NCI-H128 (cell line): Measurements from ENCODE around the gene OSBP.
A peak's percentile ranks its signal among the peaks of the same experiment; 100 is the strongest.
"Not testable (repeated sequence)": the region's sequence is repeated elsewhere in the genome, so short reads cannot be mapped to it uniquely, and the experiment has no call there.

Experiments
- DNase-seq: peaks from one replicate; lab custom pipeline; 2025; ENCODE audit not compliant: unreplicated experiment; lab: John Stamatoyannopoulos, UW

OSBP gene

GRCh38 chr11:59555601-59556114, 59.9 kb downstream of the OSBP start:
- DNase-seq: no peak

GRCh38 chr11:59553323-59553722, 62.3 kb downstream of the OSBP start:
- DNase-seq: no peak

DNA sequence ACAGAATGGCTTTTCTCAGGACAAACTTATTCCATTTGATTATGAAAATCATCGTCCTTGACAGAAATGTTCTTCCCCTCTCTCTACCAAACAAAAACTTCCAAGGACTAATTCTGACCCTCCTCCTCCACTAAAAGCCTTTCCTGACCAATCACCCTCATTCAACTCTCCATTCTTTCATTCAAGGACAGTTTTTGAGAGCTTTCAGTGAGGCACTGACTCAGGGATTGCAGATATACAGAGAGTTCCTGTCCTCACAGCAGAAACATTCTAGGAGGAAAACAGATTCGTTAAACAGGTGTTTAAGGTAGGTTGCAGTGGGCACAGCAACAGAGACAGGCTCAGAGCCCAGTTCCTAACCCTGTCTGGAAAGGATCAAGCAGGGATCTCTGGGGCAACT, 62.7 kb downstream of the OSBP start:
- DNase-seq: no peak

- no peak for DNase-seq
These were observed 63.7 kb downstream of the OSBP start for GRCh38 chr11:59551659-59552521.

DNA sequence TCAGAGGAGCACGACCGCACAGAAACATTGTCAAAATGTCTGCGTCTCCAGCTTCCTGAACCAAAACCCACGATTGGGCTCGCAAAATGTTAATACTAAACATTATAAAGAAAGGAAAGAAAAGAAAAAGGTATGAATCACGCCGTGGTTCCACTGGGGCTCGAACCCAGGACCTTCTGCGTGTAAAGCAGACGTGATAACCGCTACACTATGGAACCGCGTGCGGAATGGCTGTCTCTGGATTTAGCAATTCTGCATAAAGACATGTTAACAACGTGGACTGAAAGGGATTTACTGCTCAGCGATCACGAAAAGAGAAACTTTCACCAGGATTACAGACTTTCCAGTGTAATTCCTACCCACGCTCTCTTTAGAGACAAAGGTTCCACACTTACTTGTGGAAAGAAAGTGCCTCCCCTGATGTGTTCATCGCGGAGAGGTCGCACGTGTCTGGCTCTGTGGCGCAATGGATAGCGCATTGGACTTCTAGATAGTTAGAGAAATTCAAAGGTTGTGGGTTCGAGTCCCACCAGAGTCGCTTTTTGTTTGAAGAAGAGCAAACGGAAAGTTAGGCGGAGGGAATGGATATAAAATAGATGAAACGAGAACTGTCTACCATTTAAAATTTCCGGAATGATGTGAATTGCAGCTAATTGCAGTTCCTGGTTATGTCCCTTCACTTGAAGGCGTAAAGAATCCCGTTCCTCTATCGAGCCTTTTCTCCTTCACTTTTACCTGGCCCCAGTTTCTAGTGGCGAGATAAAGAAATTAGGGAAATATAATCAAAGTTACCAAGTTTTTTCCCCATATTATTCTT, 64.5 kb downstream of the OSBP start:
- DNase-seq: peak; percentile 59

DNA sequence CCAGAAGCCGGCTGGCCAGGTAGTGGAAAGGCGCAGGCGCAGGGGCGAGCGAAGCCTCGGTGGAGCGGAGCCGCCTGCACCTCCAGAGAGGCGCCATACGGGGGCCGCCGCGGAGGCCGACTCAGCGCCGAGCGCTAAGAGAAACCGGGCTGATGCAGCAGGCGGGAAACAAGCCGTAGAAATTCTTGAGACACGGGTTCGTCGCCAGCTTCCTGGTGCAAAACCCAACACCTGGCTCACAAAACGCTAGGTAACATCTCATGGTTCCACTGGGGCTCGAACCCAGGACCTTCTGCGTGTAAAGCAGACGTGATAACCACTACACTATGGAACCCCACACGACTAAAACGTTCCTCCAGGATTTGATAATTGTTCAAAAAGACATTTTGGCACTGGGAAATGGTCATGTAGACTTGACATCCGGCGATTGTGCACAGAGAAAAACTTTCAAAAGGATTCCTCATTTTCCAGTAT, 65.2 kb downstream of the OSBP start:
- peak; percentile 86 for DNase-seq

GRCh38 chr11:59548309-59548656, 67.3 kb downstream of the OSBP start:
- no peak for DNase-seq

- DNase-seq: not testable (repeated sequence)
These were observed 67.8 kb downstream of the OSBP start for GRCh38 chr11:59547605-59548308.

DNA sequence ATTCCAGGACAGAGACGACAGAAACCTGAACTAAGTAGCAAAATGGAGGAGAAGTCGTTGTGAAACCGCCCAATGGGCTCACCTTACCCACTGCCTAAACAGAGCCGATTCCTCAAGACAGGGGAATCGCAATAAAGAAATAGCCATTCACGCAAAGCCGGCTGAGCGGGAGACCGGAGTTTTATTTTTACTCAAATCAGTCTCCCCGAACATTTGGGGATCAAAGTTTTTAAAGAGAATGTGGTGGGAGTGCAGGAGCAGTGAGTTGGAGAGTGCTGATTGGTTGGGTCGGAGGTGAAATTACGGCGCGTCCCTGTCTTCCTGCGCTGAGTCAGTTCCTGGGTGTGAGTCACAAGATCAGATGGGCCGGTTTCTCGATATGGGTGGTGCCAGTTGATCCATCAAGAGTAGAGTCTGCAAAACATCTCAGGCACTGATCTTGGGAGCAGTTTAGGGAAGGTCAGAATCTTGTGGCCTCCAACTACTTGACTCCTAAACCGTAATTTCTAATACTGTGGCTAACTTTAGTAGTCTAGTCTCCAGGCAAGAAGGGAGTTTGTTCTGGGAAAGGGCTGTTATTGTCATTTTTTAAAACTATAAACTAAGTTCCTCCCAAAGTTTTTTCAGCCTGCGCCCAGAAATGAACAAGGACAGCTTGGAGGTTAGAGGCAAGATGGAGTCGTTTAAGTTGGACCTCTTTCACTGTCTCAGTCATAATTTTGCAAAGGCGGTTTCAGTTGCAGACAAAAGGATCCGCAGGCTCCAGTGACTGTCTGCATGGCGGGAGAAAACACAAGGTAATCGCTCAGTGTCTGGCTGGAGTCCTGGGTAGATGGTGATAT, 70.2 kb downstream of the OSBP start:
- DNase-seq: no peak

- no peak for DNase-seq
These were observed 70.8 kb downstream of the OSBP start for GRCh38 chr11:59544869-59545178.

DNA sequence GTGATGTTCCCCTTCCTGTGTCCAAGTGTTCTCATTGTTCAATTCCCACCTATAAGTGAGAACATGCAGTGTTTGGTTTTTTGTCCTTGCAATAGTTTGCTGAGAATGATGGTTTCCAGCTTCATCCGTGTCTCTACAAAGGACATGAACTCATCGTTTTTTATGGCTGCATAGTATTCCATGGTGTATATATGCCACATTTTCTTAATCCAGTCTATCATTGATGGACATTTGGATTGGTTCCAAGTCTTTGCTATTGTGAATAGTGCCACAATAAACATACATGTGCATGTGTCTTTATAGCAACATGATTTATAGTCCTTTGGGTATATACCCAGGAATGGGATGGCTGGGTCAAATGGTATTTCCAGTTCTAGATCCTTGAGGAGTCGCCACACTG, 71.9 kb downstream of the OSBP start:
- not testable (repeated sequence) for DNase-seq

DNA sequence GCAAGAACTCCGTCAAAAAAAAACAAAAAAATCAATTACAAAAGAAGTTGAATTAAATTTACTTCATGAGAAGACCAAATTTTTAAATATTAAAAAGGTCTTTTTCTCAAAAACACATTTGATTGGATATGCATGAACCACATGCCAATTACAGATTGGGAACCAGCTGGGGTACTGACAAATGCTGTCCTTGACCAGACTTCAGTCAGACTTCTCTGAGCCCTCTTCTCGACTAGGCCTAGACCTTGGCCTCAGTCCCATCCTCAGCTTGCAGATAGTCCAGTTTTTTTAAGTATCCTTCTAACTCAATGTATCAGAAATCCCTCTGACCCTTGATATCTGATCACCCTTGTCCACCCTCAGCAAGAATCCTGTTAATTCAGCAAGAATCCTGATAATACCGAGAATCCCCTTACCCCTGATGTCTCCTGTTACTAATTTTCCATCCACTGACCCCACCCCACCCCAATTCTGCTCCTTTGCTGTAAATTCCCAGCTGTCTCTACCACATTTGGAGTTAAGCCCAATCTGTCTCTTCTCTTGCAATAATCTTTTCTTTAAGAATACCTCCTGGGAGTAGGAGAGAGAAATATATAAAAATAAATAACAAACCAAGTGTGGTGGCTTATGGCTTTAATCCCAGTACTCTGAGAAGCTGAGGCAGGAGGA, 73.3 kb downstream of the OSBP start:
- DNase-seq: no peak

DNA sequence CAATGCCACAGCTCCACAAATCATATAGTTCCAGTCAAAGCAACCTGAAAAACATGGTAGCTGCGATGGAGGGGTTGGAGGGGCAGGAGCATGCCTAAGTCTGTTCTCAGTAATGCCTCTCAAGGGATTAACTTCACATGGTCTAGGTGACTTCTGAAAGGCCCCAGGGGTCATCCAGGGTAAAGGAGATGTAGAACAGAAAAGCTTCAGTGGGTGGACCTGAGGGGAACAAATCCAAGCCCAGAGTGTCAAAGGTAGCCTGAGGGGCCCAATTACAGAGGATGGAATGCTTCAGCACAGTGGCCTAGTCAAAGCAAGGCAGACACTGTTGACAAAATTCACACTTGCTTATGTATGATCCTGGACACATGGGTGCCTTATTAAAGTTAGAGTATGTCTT, 80.9 kb downstream of the OSBP start:
- no peak for DNase-seq

DNA sequence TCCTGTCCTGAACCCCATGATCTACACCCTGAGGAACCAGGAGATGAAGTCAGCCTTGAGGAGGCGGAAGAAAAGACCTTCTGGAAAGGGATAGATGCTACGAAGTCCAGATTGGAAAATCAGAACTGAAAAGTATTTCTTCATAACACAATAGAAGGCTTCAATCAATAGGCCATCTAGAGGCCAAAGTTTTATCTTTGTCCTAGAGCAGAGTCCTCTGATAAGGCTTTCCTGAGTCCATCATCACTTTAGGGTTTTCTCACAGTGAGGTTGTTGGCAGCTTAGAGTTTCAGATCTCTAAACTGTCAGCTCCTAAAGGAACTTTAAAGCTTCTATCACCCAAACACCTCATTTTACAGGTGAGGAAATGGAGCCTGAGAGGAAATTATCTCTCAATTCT, 83.0 kb downstream of the OSBP start:
- no peak for DNase-seq

DNA sequence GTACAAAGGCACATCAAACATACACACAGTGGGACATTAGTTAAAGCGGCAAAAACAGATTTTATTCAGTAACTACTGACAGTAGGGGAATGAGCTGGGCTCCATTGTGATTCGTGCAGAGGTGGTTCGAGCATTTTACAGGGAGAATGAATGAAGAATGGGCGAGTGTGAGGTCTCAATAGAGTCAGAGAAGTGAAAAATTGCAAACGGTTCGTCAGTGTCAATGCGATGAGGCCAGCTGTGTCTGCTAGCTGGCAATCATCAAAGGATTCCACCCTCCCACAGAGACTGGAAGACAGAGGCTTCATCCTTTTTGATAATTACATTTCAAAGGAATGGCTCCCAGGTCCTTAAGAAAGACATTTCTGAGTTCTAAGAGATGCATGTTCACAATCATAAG, 86.9 kb downstream of the OSBP start:
- no peak for DNase-seq
